ENCODE measurements around the gene OTUD3.

The OTUD3 gene

DNA sequence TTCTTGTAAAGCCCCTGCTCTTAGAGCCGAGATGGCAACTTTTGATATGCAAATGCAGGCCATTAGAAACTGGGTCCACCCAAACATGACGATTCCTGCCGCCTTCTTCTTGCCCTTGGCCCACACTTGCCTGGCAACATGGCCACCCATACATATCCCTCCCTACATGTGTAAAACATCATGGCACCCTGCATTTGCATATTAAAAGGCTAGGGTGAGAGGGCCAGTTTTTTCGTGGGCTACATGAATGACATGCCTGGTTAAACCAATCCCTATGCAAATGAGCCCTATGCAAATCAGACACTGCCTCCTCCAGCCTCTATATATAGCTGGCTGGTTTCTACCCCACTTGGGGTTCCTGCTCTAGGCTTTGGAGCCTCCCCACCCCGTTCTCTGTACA, 78.4 kb downstream of the OTUD3 start:
- no peak for DNase-seq

All from NCI-H1105 (cell line).